HG02885 (cell line): Measurements from ENCODE around the gene RCBTB2.
A peak's percentile ranks its signal among the peaks of the same experiment; 100 is the strongest.
"Not testable (repeated sequence)": the region's sequence is repeated elsewhere in the genome, so short reads cannot be mapped to it uniquely, and the experiment has no call there.

ENCODE experiments used
- ATAC-seq: cut with Tn5 transposase; IDR thresholded peaks from one replicate; pipeline ENCODE4 v1.9.1; 2021; ENCODE audit warnings: mild to moderate bottlenecking; ENCODE audit not compliant: unreplicated experiment, poor library complexity

The RCBTB2 gene

GRCh38 chr13:48532506-48533499, at the start of gene RCBTB2:
Gene RCBTB2, minus strand, starts transcription at chr13:48533080. Its CDS starts 11,141 bp downstream, at chr13:48521939.
- peak; percentile 84 for ATAC-seq

GRCh38 chr13:48582084-48582483, 49.2 kb upstream of the RCBTB2 start:
- no peak for ATAC-seq

- no peak for ATAC-seq
Observed at GRCh38 chr13:48580896-48581295, 48.0 kb upstream of the RCBTB2 start.

GRCh38 chr13:48580185-48580803, 47.4 kb upstream of the RCBTB2 start:
- ATAC-seq: no peak

- not testable (repeated sequence) for ATAC-seq
Observed at GRCh38 chr13:48579919-48580180, 47.0 kb upstream of the RCBTB2 start.

- ATAC-seq: peak; percentile 89
Observed at GRCh38 chr13:48579165-48579918, 46.5 kb upstream of the RCBTB2 start.

- ATAC-seq: peak; percentile 57
Observed at GRCh38 chr13:48578516-48579164, 45.8 kb upstream of the RCBTB2 start.

- ATAC-seq: no peak
Observed at GRCh38 chr13:48576448-48577010, 43.6 kb upstream of the RCBTB2 start.

GRCh38 chr13:48575031-48575430, 42.2 kb upstream of the RCBTB2 start:
- ATAC-seq: no peak

- ATAC-seq: no peak
Observed at GRCh38 chr13:48574041-48574796, 41.3 kb upstream of the RCBTB2 start.

GRCh38 chr13:48573213-48574007, 40.5 kb upstream of the RCBTB2 start:
- no peak for ATAC-seq

GRCh38 chr13:48571126-48571913, 38.4 kb upstream of the RCBTB2 start:
- ATAC-seq: peak; percentile 62

GRCh38 chr13:48570216-48570828, 37.4 kb upstream of the RCBTB2 start:
- ATAC-seq: no peak

- no peak for ATAC-seq
Observed at GRCh38 chr13:48569104-48569666, 36.3 kb upstream of the RCBTB2 start.

GRCh38 chr13:48568370-48569103, 35.7 kb upstream of the RCBTB2 start:
- ATAC-seq: no peak

- ATAC-seq: no peak
Observed at GRCh38 chr13:48567515-48568369, 34.9 kb upstream of the RCBTB2 start.
